GM23338 (cell line): ENCODE measurements around the gene KLC3. TPM values are rescaled to one million over a fixed set of nuclear protein-coding genes. Genes with fewer than 3 reads are reported as not detected.

Source experiments
- CTCF ChIP-seq, 2 experiments: fragments of 200-600 bp in 1 of 2; sonication (generic) in 1 of 2; conservative IDR thresholded peaks; 2 replicates each; pipeline versions ENCODE4 v1.5.1 to v1.6.1; 2016 to 2017; ENCODE audit warnings: antibody characterized with exemption in 2 of 2, low read depth in 2 of 2, mild to moderate bottlenecking in 2 of 2, moderate library complexity in 1 of 2
- ETS1 ChIP-seq: IDR thresholded peaks from 2 replicates; pipeline ENCODE4 v1.6.1; 2016; ENCODE audit warnings: antibody characterized with exemption
- EZH2phosphoT487 ChIP-seq: fragments of 200-600 bp; sonication (generic); IDR thresholded peaks from one replicate; pipeline ENCODE4 v1.8.1; 2018; ENCODE audit warnings: antibody characterized with exemption; ENCODE audit not compliant: unreplicated experiment
- NANOG ChIP-seq: IDR thresholded peaks from 2 replicates; pipeline ENCODE4 v1.6.1; 2016; ENCODE audit warnings: antibody characterized with exemption, borderline replicate concordance
- STAT1 ChIP-seq: IDR thresholded peaks from one replicate; pipeline ENCODE4 v1.6.1; 2016; ENCODE audit warnings: antibody characterized with exemption; ENCODE audit not compliant: unreplicated experiment
- ZNF114 ChIP-seq: fragments of 250-450 bp; sonication (Bioruptor Pico); IDR thresholded peaks from 2 replicates; pipeline ENCODE4 v1.5.0; 2020; ENCODE audit warnings: mild to moderate bottlenecking, moderate library complexity
- ZNF331 ChIP-seq: fragments of 250-450 bp; sonication (Bioruptor Pico); IDR thresholded peaks from 2 replicates; pipeline ENCODE4 v1.5.0; 2020; ENCODE audit warnings: low read depth, mild to moderate bottlenecking, moderate library complexity
- ZNF462 ChIP-seq: fragments of 250-450 bp; sonication (Bioruptor Pico); IDR thresholded peaks from 2 replicates; pipeline ENCODE4 v1.5.0; 2020; ENCODE audit warnings: mild to moderate bottlenecking, moderate library complexity
- polyA plus RNA-seq: library from polyadenylated mRNA; unstranded; fragments of >200 nt; fragmentation: Nextera tagmentation; extraction: Ambion mirVana; gene quantifications from 2 replicates; pipeline ENCODE4 v1.2.1, GENCODE V29; 2016
- total RNA-seq: library from RNA; depleted of rRNA; stranded (reverse); fragments of >200 nt; shearing (Covaris generic); gene quantifications from 2 replicates; pipeline ENCODE4 v1.2.3, GENCODE V29; 2014

The KLC3 gene
- total and polyA plus RNA-seq, 2 experiments from 2014 or later, result 3.1 to 6.4 TPM

GRCh38 chr19:45352062-45352461 lies 11.5 kb downstream of the KLC3 start (continued):
- TF ChIP-seq ZNF462 (CRISPR knock-in tag) (no peak), ZNF331 (CRISPR knock-in tag) (no peak), ETS1 (no peak), CTCF (conservative IDR thresholded peaks at IDR 0.05; ENCODE audit: low read depth in 2 of 2) (no peak), NANOG (no peak), EZH2phosphoT487 (no peak), STAT1 (no peak), ZNF114 (CRISPR knock-in tag) (no peak)
